Fibroblast of villous mesenchyme (primary cell): ENCODE data around the gene TAF11L3. TPM values are rescaled to one million over a fixed set of nuclear protein-coding genes. Genes with fewer than 3 reads are reported as not detected.
"Not testable (repeated sequence)": the region's sequence is repeated elsewhere in the genome, so short reads cannot be mapped to it uniquely, and the experiment has no call there.

Experiments
- DNase-seq: peaks from one replicate; pipeline ENCODE4 v3.0.0-alpha.2; 2010; ENCODE audit warnings: low read depth
- H3K4me3 ChIP-seq: 2 replicates; pipeline ENCODE4 v1.5.1; 2011; ENCODE audit warnings: low read depth, mild to moderate bottlenecking, low read length
- total RNA-seq: library from RNA; depleted of rRNA; stranded (reverse); fragments of >200 nt; gene quantifications from 2 replicates; pipeline ENCODE4 v1.2.3, GENCODE V29; 2012
- TF ChIP-seq, protein P1 (sequence below): IDR thresholded peaks from 2 replicates; pipeline ENCODE4 v1.5.1; 2012; ENCODE audit warnings: low read depth, mild to moderate bottlenecking, low read length; ENCODE audit not compliant: insufficient read depth

Gene TAF11L3
- total RNA-seq, result not detected in 2 replicates

DNA sequence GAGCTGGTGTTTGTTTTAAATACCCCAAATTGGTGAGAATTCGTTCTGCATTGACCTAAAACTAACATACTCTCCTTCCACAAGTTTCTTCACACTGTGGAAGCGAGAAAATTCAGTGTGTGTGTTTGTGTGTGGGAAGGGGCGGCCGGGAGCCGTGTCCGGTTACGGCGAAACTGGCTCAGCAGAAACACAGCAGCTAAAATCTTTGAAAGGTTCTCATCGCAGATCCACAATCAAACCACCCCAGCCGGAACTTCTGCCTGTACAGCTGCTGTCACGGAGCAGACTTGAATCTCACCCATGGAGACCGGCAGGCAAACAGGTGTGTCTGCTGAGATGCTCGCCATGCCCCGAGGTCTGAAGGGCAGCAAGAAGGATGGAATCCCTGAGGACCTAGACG lies at the start of gene TAF11L3:
Gene TAF11L3 (plus strand): TSS at position 301 of the 400 bp plus-strand sequence.
- H3K4me3 ChIP-seq, DNase-seq: not testable (repeated sequence)

DNA sequence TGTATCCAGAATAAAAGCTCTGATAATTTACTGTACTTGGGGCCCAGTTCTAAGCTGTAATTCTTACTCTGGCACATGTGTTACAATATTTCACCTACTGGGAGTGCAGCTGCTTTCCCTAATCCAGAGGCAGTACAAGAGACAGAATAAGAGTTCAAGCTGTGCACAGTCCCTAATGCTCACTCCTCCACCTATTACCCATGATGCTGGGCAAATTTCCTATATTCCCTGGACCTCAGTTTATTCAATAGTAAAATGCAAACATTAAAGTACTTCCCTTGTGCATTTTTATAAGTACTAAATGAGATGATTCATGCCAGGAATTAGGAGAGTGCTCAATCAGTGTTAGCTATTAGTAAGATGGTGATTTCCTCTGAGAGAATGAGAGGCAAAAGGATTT lies 48.1 kb upstream of the TAF11L3 start:
- no peak for DNase-seq
- no peak overlapping the region for H3K4me3 ChIP-seq
- TF ChIP-seq, protein P1, sequence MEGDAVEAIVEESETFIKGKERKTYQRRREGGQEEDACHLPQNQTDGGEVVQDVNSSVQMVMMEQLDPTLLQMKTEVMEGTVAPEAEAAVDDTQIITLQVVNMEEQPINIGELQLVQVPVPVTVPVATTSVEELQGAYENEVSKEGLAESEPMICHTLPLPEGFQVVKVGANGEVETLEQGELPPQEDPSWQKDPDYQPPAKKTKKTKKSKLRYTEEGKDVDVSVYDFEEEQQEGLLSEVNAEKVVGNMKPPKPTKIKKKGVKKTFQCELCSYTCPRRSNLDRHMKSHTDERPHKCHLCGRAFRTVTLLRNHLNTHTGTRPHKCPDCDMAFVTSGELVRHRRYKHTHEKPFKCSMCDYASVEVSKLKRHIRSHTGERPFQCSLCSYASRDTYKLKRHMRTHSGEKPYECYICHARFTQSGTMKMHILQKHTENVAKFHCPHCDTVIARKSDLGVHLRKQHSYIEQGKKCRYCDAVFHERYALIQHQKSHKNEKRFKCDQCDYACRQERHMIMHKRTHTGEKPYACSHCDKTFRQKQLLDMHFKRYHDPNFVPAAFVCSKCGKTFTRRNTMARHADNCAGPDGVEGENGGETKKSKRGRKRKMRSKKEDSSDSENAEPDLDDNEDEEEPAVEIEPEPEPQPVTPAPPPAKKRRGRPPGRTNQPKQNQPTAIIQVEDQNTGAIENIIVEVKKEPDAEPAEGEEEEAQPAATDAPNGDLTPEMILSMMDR, result no peak

DNA sequence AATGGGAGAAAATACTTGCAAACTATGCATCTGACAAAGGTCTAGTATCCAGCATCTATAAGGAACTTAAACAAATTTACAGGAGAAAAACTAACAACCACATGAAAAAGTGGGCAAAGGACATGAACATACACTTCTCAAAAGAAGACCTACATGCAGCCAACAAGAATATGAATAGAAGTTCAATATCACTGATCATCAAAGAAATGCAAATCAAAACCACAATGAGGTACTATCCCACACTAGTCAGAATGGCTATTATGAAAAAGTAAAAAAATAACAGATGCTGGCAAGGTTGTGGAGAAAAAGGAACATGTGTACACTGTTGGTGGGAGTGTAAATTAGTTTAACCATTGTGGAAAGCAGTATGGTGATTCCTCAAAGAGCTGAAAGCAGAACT lies 43.1 kb upstream of the TAF11L3 start:
- not testable (repeated sequence) for H3K4me3 ChIP-seq, DNase-seq

DNA sequence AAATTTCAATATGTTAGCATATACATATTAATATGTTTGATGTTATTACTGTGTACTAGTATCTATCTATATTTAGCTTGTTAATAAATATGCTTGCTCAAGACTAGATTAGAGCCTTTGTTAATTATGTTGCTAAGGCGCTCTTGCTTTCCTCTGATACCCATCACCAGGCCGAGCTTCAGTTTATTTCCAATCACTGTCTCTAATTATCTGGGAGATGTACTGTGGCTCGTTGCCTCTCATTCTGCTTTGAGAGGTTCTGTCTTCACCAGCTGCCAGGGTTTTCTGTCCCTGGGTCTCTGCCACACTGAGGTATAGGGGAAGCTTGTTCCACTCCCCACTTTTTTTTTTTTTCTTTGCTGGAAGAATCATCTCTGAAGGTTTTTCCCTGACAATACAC lies 41.1 kb upstream of the TAF11L3 start:
- H3K4me3 ChIP-seq, result no peak overlapping the region
- no peak for DNase-seq
- TF ChIP-seq, protein P1, result no peak

DNA sequence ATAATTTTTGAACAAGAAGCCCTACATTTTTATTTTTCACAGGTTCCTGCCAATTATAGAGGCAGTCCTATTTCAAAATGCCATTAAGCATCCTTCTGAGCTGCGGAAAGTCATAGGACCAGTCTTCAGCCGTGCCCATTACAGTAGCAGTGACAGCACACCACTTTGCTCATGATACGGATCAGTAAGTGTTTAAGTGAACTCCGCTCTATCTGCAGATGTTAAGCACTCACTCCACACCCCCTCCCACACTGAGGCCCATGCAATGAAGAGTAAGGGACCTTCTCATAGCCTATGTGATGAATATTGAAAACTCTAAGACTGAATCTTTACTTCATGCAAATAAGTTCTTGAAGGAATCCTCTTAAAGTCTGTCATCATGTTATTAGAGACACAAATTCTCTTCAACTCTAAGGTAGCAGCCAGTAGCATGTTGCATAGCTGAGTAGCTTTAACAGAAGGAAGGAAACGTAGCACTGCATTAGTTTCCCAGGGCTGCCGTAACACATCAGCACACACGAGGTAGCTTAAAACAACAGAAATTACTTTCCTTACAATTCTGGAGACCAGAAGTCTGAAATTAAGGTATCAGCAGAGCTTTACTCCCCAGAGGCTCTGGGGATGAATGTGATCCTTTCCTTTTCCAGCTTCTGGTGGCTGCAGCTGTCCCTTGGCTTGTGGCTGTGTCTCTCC lies 40.4 kb upstream of the TAF11L3 start:
- no peak for DNase-seq
- TF ChIP-seq, protein P1, result no peak
- no peak overlapping the region for H3K4me3 ChIP-seq

DNA sequence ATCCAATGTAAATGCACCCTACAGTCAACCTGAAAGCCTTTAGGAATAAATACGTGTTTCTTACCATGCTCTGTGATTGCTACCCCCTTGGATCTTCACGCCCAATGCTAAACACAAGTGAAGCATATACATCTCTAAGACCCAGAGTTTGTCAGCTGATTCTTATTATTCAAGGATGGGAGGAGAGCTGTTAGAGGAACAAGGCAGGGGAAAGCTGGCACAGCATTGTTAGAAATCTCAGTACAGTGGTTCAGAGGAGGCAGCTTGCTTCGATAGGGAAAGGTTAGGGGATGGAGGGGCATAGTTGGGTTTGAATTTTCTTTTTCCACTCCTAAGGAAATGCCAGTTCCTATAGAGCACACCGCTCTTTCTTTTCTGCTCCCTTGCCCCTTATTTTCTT lies 36.8 kb upstream of the TAF11L3 start:
- TF ChIP-seq, protein P1, result no peak
- no peak overlapping the region for H3K4me3 ChIP-seq

DNA sequence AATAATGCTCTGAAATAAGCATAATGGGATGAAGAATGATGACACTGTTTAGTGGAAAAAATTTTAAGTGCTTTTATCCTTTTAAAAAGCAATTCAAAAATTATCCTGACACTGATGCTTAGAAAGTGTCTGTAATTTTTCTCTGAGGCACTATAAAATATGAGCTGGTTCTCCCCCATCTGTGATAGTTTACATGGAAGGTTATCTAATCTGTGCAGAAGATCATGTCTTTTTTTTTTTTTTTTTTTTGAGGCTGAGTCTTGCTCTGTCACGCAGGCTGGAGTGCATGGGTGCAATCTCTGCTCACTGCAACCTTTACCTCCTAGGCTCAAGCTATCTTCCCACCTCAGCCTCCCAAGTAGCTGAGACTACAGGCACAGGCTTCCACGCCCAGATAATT lies 35.4 kb upstream of the TAF11L3 start:
- TF ChIP-seq, protein P1, result no peak
- H3K4me3 ChIP-seq, result no peak overlapping the region
- no peak for DNase-seq

More for the DNA sequence above, 36.8 kb upstream of the TAF11L3 start:
- no peak for DNase-seq

DNA sequence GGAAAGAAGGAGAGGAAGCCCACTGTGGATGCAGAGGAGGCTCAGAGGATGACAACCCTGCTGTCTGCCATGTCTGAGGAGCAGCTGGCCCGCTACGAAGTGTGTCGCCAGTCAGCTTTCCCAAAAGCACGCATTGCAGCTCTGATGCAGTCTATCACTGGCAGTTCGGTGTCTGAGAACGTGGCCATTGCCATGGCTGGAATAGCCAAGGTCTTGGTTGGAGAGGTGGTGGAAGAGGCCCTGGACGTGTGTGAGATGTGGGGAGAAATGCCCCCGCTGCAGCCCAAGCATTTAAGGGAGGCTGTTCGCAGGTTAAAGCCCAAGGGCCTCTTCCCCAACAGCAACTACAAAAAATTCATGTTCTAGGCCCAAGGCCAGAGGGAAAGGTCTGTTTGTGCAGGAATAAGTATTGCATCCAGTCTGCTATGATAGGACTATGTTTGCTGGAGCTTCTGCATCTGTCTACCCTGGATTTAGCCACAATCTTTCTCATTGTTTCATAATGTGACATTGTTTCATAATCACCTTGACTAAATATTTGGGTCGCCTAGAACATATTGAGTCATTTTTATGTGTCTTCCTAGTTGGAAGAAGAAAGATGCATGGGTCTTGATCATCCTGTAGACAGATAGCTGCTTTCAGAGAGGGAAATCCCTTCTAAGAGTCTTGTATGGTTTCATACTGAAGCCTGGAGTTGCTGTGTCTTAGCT lies 31.5 kb upstream of the TAF11L3 start:
- H3K4me3 ChIP-seq, DNase-seq: not testable (repeated sequence)
